NOMO-1 treated with DMSO at 0.1 percent for 48 hours (cell line): Measurements from ENCODE around the gene CCR6.

Experiments used
- DNase-seq: peaks from one replicate; lab custom pipeline; 2025; ENCODE audit not compliant: unreplicated experiment; lab: John Stamatoyannopoulos, UW

Gene CCR6

DNA sequence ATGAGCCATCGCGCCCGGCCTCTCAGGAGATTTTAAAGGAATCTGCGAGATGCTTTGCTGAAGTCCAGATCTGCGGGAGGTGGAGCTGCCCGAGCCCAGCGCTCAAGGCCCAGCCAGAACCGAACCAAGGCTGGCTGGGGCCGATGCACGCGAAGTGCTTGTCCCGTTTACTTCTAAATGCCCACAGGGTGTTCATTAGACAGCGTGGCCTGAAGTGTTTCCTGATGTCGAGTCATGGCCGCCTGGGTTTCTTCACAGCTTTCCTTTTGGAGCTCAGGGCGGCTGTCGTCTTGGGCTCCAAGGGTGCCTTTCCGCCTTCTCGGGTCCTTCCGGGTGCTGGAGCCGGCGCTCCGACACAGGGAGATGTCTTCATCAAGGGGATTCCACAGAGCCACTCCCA, 25.1 kb upstream of the CCR6 start:
- no peak for DNase-seq

DNA sequence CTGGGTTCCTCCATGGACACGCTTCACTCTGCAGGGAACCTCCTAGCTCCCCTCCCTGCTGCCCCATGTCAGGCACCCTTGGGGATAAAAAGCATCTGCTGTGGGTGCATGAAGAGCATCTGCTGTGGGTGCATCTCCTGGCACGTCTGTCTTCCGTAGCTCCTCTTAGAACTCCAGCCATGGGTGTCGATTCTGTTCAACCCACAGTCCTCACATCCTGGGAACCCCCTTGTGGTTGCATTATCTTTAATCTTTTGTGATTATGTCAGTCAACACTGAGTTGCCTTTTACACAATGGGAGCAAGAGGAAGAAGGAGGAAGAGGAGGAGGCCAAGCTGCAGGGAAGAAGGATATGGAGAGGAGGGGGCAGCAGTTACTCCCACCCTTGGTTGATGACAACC, 24.1 kb upstream of the CCR6 start:
- no peak for DNase-seq

DNA sequence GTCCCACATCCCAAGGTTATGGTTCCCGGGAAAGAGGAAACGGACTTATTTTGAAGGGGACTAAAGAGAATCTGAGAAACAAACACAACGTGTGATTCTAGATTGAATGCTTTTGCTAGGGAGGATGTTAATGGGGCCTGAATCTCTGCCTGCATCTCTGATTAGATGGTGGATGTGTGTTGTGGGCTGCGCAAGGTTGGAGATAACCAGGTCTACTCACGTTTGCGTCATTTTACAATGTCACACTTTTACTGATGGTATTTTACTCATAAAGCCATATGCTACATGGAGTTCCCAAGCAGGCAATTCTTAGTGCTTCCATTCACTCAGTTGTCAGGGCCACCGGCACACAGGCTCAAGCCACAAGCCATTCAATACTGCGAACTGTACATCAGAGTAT, 23.2 kb upstream of the CCR6 start:
- no peak for DNase-seq

DNA sequence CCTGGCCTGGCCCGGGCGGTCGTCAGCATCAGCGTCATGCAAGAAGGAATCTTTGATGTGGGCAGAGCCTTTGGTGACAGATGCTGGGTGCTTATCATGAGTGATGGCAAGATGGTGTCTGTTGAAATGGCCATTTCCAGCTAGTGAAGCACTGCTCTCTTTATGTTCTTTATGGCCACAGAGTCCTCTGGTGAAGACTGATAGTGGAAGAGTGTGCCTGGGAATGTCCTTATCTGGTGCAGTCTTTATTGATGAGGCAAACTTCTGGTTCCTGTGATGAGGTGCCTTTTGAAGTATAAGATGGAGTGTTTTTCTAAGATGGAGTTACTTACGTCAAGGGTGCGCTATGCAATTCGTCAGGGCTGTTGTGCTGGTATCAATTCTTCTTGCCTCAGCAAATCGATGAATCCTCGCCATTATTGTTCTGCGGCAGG, 22.6 kb upstream of the CCR6 start:
- DNase-seq, result no peak

DNA sequence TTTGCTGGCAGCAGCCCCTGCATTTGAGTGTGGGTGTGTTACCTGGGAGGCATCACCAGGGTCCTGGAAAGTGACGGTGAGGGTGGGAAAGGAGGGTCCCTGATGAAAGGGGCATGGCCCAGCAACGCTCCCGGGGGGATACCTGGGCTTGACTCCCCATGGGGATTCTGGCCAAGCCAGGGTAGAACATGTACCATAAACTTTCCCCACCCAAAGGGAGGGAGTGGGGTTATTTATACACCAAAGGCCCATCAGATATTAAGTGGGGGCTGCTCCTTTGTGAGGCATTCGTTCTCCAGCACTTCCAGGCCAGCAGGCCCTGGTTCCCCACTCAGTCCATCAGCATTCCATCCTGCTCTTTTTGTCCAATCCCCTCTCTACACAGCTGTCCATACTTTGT, 20.6 kb upstream of the CCR6 start:
- no peak for DNase-seq

DNA sequence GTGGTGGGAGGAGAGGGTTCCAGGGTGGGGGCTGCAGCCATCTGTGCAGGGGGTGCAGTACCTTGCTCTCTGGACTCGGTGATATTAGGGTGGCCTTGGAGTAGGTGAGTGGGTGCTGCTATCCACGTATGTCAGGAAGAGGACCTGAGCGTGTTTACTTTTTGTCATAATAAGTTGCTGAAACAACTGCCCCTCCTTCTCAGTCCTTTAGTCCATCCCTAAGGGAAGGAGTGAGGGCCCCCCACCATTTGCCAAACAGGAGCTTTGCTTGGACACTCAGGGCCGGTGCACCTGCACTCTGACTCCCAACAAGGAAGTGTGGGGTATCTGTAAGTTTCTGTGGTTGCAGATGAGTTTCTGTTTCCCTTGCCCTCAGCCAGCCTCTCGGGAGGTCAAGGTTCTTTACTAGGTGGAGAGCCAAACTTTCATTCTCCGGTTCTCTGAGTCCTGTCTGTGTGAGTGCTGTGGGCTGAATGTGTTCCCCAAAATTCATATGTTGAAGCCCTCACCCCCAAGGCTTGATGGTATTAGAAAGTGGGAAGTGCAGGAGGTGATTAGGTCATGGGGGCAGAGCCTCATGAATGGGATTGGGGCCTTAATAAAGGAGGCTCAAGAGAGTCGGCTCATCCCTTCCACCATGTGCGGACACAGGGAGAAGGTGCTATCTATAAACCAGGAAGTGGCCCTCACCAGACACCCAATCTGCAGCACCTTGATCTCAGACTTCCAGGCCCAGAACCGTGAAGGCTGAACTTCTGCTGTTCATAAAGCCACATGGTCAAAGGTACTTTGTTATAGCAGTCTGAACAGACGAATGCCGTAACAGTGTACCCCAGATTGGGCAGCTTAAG, 19.6 kb upstream of the CCR6 start:
- peak; percentile 26 for DNase-seq

DNA sequence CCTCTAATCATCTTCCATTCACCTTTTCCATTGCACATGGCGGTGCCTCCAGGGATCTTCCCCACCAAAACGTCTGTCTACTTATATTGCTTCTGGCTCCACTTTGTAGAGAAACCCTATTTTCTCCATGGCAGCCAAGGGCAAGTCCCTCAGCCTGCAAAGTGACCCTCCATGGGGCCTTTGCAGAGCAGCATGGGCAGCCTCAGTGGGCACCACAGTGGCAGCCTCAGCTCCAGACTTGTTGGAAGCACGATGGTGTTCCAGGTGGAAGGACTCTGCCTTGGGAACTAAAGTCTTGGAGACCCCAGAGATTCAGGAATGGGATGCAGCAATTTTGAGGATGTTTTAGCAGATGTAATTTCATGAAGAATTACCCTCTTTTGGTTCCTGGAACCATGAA, 18.5 kb upstream of the CCR6 start:
- no peak for DNase-seq

DNA sequence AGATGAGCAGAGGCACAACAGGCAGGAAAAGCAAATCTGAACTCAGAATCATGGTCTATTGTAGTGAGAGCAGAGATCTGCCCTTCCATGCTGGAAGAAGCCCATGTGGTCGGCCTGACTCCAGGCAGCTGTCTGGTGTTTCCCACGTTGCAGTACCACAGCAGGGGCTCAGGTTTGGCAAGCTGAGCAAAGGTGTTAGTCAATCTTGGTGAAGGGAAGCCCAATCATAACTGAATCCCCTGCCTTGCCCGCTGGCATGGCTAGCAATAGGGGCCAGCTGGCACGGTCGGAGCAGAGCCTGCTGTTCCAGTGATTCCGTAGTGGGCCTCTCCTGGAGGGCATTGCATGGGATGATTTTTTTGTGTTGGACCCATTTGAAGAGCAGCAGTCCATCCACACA, 17.8 kb upstream of the CCR6 start:
- no peak for DNase-seq

DNA sequence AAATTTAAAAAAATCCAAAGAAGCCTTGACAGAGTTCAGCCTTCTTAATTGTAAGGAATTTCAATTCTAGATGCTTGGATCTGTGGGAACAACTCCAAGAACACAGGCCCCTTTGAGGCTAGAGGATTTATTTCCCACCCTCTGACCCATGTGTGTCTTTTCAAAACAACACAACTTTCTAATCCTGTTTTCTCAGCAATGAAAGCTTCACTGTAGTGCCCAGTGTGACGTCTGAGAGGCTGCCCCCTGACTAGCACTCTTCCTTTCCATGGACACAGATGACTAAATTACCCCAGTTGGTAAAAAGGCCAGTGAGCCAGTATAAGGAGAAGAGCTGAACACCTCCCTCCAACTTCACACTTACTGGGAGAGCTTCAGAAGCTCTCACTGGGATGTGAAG, 16.5 kb upstream of the CCR6 start:
- no peak for DNase-seq

DNA sequence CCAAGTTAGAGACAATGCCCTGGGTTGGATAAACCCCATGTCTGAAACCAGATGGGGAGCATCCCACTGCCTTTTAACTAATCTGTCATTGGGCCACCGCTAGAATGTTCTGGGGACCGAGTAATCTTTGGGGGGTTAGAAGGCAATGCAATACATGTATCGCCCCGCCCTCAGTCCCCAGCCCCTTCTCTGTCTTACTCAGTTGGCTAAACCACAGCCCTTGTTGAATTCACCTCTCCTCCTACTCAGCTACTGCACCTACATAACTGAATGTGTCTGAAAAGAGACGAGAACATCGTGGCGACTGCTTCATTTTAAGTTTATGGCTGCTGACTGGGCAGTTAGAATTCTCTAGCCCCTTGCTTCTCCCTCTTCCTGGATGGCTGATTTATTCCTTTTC, 15.1 kb upstream of the CCR6 start:
- DNase-seq, result no peak

DNA sequence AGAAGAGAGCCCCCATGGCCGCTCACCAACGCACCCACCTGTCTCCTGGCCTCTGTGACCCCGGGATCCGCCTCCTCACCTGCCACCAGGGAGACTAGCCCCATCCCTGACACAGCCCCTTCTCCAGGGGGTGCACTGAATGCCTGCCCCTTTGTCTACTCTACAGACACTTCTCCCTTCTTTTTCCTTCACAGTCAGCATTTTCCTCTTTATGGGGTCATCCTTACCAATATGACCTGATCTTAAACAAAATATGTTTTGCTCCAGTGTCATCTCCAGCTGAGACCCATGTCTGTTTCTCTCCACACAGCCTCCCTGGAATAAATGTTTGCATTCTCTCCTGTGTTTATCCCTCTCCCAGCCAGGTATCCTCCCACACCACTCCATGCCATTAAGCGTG, 14.6 kb upstream of the CCR6 start:
- DNase-seq, result no peak

DNA sequence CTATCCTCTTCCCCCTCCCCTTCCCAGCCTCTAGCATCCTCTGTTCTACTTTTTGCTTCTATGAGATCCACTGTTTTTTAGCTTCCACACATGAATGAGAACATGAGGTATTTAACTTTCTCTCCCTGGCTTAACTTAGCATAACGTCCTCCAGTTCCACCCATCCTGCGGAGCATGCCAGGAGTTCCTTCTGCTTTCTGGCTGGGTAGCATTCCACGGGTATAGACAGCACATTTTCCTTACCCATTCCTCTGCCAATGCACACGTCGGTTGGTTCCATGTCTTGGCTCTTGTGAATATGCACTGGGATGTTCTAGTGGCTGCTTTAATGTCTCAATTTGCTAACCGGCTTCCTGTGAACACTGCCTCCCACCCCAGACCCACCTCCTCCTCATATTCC, 13.2 kb upstream of the CCR6 start:
- no peak for DNase-seq

DNA sequence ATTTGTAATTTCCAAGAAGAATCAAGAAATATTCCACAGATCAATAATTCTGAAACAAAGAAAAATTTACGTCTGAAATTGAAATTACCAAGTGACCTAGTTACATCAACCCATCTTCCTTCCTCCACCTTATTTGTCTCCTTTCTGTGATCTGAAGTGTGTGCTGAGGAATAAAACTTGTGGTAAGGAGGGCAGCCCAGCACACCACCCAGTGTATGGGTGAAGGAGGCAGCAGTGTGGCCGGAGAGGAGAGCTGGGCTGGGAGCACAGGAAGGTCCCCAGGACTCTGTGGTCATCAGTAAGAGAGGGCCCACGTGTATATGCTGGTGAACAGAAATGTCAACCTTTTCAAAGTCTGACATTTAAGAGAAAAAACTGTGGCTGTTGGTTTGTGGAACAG, 11.3 kb upstream of the CCR6 start:
- DNase-seq, result no peak

DNA sequence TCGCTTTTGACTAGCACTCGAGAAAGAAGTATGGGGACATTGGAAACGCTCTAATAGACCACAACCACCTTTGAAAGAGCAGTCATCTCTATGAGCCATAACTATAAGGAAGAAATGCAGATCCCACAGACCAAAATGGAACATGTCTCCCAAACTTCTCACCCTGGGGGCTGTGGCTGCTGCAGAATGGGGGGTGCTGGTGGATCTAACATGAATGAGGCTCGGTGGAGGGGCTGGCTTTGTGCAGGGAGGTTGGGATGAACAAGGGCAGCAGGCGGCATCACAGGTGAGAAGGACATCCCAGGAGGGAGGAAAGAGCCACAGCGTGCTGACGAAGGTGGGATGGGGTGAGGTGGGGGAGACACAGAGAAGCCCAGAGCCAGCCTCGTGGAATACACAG, 10.5 kb upstream of the CCR6 start:
- DNase-seq, result no peak

DNA sequence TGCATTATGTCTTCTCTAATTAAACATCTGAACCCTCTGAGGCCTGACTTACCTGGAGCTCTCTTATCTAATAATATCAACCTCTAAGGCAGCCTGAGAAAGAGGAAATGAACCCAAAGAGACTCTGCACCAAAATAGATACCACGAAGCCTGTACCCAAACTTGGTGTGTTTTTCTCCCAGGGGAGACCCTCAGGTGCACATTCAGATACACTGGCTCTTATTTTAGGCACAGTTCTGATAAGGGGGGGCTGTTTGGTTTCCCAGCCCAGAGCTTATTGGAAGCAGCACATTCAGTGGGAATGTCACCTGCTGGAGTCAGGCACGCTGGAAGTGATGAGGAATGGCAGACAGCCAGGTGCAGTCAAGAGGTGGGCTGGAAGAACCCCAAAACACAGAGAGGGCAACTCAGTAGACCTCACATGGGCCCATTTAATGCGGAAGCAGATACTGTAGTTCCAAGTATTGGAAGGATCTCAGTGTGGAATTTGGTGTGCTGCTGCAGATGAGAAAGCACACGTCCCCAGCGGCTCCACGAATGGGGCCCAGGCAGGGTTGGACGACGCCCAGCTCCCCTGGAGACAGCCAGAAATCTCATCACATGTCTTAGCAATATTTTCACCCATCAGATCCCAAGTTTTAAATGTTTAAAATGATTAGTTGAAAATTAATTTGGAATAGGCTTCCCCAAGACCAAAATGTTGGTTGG, 9.7 kb upstream of the CCR6 start:
- peak; percentile 17 for DNase-seq

DNA sequence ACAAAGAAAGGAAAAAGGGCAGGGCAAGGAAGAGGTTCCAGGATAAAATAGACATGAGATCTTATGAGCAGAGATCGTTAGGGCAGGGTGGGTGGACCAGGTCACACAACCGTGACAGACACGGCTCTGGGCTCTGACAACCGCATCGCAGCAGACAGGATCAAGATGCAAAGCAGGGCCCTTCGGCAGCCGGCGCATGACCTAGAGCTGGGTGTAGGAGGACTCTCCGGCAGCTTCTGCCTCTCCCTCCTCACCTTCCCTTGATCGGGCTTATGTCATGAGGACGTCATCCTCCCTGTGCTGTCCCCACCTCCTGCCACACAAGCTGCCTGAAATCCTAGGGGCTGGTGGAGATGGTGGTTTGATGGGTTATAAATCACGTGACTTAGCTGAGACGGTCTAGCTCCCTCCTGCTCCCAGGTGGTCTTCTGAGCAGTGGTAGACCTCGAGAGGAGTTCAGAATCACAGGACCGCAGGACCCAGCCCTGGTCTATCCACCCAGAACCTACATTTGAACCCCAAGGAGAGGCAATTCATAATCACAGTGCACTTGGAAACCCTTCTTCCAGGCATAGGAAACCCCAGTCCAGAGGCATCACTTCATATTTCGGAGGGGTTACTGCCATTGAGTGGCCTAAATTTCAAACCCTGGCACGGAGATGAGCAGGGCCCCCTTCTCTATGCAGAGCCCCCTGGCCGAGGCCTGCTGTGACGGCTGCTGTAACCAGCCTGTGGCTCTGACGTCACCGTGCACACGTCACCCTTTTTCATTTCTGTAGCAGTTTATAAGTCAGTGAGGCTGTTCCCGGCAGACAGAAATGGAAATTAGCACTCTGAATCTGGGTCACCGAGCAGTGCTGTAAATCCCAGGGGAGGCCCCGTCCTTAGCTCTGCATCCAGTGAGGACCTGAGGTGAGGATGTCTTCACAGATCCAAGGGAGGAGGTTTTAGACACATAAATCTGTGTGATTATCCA, 8.7 kb upstream of the CCR6 start:
- no peak for DNase-seq

DNA sequence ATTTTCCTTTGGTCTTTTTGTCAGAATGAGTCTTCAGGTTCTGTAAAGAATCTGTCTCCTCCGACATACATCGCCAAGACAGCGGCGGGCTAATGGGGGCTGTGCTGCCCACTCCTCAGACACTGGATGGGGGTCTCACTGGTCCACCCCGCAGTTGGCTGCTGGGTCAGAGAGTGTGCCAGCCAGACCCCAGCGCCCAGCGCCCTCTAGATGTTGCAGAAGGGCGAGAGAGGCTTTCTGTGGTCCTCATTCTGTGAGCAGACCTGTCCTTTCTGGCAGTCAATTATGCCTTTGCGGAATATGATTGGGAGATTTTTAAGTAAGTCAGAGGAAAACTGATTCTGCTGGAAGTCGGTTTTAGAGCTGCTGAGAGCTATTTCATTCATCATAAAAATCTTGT, 7.8 kb upstream of the CCR6 start:
- DNase-seq, result no peak

DNA sequence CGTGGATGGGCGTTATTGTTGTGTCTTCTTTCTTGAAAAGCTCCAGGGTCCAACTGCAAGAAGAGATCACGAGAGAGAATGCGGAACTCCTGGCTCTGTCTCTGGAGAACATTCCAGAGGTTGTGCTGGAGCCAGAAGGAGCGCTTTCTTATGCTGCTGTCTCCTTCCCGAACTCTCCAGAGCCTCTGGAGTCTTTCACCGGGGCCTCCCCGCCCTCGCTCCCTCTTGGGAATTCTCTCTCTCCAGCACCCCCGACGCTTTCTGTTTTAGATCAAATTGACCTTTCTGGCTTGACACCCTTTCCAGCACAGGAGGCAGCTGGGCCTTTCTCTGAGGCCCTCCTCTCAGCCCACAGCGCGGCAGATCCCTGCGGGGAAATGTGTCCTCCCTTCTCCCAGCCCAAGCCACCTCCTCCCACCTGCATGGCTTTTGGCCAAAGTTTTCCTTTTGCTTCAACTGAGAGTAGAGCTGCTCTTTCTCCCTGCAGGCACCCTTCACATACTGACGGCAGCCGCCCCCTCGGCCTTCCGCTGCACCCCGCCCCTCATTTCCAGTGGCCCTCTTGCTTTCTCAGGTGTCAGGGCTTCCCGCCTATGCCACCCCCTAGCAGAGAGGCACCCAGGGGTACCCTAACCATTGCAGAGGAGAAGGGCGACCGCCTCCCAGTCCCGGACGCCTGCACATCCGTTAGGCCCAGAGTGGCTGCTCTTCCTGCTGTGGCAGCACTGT, 6.6 kb upstream of the CCR6 start:
- DNase-seq, result no peak

DNA sequence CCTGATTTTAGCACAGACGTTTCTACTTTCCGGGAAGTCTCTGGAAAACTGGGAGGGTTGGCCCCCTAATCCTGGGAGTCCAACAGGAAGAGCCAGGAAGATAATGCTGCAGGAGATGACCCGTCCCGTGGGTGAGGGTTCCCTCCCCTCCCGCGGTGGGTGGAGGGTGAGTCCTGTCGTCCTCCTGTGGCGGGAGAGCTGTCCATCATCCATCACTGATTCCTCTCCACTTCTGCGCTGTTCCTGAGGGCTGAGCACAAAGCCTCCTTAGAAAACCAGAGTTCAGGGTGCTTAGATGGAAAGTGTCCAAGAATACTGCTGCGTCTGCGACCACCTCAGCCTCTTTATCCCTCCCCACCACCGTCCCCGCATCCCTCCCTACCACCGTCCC, 6.1 kb upstream of the CCR6 start:
- no peak for DNase-seq

DNA sequence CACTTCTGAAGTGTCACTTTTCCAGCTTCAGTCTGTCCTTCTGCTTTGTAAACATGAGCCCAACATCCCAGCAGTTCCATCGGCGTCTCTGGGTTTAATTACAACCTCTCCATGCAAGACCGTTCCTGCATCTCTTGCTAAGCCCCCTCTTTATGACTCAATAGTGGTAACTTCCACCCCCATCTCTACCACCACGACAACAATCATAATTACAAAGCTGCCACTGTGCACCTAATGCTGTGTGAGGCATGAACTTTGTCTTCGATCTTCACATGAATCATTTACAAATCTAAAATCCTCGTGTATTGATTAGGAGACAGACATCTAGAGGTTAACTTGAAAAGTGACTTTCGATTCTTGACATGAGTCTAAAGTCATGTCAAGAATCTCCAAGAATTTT, 4.9 kb upstream of the CCR6 start:
- DNase-seq, result no peak

DNA sequence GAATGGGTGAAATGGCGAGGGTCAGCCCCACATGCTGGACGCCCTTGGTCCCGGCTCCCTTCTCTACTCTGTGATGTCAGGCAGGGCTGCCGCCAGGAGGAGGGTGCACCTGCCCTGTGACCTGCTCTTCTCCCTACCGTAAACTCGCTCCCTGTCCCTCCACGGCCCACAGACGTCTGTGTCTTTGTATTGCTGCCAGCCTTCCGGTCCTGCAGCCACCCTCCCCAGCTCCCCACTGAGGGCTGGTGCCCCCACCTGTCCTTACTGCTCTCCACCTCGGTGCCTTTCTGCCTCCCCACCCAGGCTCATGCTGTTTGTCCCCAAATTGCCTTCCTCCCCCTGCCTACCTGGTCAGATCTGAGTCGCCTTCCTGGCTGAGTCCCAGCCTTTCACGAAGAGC, 4.1 kb upstream of the CCR6 start:
- DNase-seq, result no peak
